HG03025 (cell line): Measurements from ENCODE around the gene DOCK3.
A peak's percentile ranks its signal among the peaks of the same experiment; 100 is the strongest.

Experiments
- ATAC-seq: cut with Tn5 transposase; IDR thresholded peaks from one replicate; pipeline ENCODE4 v1.9.1; 2021; ENCODE audit warnings: mild to moderate bottlenecking, moderate library complexity; ENCODE audit not compliant: unreplicated experiment, low FRiP score

DOCK3 gene

GRCh38 chr3:51391566-51392354 is 717.0 kb downstream of the DOCK3 start:
- ATAC-seq: peak; percentile 18

DNA sequence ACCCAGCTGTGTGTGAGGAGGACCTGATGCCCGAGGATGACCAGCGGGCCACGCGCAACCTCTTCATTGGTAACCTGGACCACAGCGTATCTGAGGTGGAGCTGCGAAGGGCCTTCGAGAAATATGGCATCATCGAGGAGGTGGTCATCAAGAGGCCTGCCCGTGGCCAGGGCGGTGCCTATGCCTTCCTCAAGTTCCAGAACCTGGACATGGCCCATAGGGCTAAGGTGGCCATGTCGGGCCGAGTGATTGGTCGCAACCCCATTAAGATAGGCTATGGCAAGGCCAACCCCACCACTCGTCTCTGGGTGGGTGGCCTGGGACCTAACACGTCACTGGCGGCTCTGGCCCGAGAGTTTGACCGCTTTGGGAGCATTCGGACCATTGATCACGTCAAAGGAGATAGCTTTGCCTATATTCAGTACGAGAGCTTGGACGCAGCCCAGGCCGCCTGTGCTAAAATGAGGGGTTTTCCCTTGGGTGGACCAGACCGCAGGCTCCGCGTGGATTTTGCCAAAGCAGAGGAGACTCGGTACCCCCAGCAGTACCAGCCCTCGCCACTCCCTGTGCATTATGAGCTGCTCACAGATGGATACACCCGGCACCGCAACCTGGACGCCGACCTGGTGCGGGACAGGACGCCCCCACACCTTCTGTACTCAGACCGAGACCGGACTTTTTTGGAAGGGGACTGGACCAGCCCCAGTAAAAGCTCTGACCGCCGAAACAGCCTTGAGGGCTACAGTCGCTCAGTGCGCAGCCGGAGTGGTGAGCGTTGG is 717.8 kb downstream of the DOCK3 start:
- ATAC-seq: no peak

GRCh38 chr3:51393134-51393495 is 718.4 kb downstream of the DOCK3 start:
- ATAC-seq: no peak

DNA sequence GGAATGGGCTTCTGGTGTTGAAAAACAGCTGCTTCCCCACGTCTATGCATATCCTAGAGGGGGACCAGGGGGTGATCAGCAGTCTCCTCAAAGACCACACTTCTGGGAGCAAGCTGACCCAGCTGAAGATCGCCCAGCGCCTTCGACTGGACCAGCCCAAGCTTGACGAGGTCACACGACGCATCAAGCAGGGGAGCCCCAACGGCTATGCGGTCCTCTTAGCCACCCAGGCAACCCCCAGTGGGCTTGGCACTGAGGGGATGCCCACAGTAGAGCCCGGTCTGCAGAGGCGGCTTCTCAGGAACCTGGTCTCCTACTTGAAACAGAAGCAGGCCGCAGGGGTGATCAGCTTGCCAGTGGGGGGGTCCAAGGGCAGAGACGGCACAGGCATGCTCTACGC is 718.8 kb downstream of the DOCK3 start:
- ATAC-seq: no peak

GRCh38 chr3:51394541-51394940 is 719.8 kb downstream of the DOCK3 start:
- no peak for ATAC-seq

DNA sequence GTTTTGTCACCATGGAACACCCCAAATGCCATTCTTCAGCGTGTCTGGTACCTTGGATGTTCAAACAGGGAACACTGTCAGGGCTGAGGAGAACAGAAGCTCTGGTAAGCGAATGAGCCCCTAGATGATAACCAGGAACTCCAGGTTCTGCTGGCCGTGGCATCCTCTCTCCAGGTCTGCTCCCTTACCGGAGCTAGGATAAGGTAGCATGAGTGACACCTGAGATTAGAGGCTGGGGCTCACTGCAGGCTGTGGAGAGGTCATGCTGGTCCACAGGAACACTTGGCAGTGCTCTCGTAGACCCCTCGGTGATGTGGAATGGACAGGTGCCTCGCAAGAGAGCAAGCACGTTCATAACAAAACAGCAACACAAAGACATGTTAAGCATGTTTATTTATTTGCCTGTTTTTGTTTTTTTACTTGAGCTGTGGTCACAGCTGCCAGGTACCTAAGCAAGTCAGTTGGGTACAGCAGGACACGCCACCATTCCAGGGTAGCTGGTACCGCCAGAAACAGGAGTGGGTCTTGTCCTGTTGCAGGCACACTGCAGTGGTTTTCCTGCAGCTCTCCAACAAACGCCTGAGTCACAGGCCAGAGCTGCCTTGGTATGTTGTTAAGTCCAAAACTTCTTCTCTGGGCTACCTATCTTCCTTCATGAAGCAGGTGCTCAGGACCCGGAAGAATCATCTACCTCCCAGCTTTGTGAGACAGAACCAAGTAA is 720.9 kb downstream of the DOCK3 start:
- ATAC-seq: no peak

DNA sequence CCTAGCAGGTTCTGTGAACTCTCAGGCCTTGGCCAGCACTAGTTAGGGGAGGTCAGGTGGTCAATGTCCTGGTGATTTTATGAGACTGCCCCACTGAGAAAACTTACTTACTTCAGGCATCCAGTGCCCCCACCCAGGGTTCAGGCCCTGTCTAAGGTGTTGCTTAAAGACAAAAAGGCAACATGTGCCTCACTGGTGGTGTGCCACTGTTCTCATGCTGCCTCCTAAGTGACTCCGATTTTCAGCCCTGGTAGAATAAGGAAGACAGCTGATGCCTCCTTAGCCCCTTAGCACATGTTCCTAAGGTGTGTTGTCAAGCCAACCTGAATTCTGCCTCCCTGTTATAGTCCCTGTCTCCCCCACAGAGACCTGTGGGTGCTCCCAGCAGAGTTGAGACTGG is 721.7 kb downstream of the DOCK3 start:
- ATAC-seq: no peak

- no peak for ATAC-seq
Observed at GRCh38 chr3:51397392-51397791, 722.7 kb downstream of the DOCK3 start.

DNA sequence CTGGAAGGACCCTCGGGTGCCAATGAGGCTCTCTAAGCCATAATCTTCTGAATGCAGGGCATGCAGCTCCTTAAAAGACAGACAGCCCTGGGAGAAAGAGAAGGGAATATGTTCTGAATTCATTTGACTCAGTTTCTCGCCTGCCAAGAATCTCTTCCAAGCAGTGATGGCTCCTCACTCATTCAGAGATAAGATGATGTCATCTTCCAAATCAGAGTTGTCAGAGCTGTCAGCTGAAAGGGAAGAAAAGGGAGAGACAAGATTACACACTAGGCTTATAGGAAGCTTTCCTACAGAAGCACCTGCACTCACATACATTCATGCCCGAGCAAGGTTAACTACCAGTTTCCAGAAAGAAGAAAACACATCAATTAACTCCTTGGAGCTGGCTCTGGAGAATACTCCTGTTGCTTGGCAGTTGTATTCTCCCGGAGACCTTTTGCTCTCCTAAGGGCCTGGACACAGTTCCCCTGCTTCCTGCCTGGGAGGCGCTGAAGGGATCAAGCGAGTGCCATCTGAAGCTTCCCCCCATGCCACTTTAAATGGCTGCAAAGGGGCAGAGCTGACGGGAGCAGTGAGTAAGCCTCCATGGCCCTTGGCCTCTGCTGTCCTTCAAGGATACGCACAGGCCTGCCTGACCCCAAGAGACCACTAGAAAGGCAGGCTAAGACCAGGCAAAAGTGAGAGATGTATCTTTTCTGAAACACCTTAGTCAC is 724.0 kb downstream of the DOCK3 start:
- no peak for ATAC-seq

GRCh38 chr3:51400166-51400565 is 725.4 kb downstream of the DOCK3 start:
- ATAC-seq: no peak

- no peak for ATAC-seq
Observed at GRCh38 chr3:51401735-51402134, 727.0 kb downstream of the DOCK3 start.

DNA sequence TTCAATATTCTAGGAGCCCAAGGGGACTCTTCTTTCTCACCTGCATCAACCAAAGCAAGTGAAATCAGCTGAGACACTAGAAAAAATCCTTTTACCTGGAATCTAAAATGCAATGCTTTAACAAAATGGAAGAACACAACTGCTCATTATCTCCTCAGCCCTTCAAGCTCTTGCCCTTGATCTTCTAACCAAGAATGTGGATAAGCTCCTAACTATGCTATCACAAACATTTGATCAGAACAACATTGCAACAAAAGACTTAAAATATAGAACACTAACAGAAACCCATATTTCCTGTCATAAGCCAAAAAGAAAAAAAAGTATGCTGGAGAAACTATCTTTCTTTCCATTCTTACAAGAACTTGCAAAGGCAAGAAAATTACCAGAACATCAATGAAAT is 728.9 kb downstream of the DOCK3 start:
- ATAC-seq: no peak

DNA sequence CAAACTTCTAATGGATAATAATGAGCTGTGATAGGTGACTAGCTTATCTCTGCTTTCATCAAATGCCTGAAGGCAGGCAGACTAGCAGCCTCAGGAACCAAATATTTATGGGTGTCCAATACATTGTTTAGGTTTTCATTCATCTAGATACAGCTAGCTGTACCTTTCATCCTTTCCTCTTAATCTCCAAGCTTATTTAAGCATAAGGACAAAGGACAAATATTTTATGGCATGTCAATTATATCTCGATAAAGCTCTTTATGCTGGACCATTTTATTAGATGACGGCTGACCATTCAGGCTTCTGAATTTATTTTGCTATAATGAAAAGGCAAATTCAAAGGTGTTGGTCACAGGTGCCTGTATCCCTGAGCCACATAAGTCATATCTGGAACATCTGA is 733.3 kb downstream of the DOCK3 start:
- ATAC-seq: no peak

DNA sequence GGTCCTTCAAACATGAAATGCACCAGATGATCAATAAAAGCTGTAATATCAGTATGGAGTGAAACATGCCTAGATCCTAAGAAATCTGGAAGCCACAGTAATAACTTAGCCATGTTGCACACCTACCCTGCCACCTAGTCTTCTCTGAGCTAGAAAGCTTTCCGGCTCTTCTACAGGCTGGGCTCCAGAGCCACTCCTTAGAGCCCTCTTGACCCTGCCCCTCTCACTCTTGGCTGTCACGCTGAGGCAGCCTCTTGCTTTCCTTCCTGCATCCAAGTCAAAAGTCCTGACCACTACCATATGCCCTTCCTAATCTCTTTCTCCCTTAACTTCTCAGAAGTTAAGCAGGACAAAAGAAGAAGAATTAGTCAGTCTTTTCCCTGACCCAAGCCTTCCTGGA is 734.1 kb downstream of the DOCK3 start:
- no peak for ATAC-seq

- no peak for ATAC-seq
Observed at GRCh38 chr3:51422211-51422610, 747.5 kb downstream of the DOCK3 start.

DNA sequence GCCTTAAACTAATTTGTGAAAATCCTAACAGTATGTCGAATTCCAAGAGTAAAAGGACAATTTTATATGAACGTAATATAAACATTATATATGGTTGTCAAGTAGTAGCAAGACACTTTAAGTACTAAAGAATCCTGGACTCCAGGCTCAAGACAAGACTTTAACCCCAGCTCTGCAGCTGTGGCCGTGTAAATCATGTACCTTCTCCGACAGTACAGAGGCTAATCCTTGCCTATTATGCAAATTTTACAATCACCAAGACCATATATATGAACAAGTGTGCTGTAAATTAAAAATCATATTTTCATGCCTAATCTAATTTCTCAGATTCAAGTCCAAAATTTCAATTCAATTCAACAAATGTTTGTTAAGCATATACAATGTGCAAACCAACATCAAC is 752.2 kb downstream of the DOCK3 start:
- no peak for ATAC-seq

DNA sequence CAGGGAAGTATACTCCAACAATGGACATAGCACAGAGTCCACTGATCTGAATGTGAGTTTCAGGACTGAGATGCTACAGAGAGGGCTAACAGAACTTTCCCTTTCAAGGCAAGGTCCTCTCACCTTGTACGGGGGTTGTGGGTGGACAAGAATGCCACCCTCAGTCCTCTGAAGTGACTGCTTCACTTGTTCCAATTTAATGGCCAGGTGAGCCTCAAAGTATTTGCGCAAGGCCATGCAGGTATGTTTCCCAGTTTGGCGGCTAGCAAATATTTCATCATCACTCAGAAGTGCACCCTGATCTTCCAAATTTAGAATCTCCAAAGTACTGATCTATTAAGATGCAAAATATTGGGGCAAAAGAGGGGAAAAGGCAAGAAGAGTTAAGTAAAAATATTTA is 754.4 kb downstream of the DOCK3 start:
- ATAC-seq: no peak
